Heart right ventricle (tissue), 16 donors: Measurements from ENCODE around the gene SHISA4. TPM values are rescaled to one million over a fixed set of nuclear protein-coding genes. Genes with fewer than 3 reads are reported as not detected.

Source experiments
- ATAC-seq, 8 donors: fragments of 200-7000 bp; cut with Tn5 transposase; one replicate each; pipeline ENCODE4 v1.9.1; 2020; ENCODE audit warnings: mild to moderate bottlenecking in 8 of 8, moderate library complexity in 8 of 8, moderate number of reproducible peaks in 1 of 8
- DNase-seq, 2 donors: peaks; one replicate each; pipeline ENCODE4 v3.0.0-alpha.2; 2020
- H3K27ac ChIP-seq, 10 donors: fragments of 200-600 bp; sonication (generic) in 2 of 10; one replicate each; pipeline versions ENCODE4 v1.5.0 to v1.8.0; 2020 to 2022; ENCODE audit warnings: mild to moderate bottlenecking in 3 of 10
- H3K27me3 ChIP-seq, 7 donors: fragments of 200-600 bp; one replicate each; pipeline ENCODE4 v1.8.0; 2021 to 2022; ENCODE audit warnings: mild to moderate bottlenecking in 2 of 7
- H3K36me3 ChIP-seq, 9 donors: fragments of 200-600 bp; sonication (generic) in 1 of 9; one replicate each; pipeline versions ENCODE4 v1.5.0 to v1.8.0; 2020 to 2022; ENCODE audit warnings: mild to moderate bottlenecking in 2 of 9
- H3K4me1 ChIP-seq, 9 donors: fragments of 200-600 bp; sonication (generic) in 1 of 9; one replicate each; pipeline versions ENCODE4 v1.5.0 to v1.8.0; 2020 to 2022; ENCODE audit warnings: mild to moderate bottlenecking in 4 of 9
- H3K4me3 ChIP-seq, 10 donors: fragments of 200-600 bp; sonication (generic) in 2 of 10; one replicate each; pipeline versions ENCODE4 v1.5.0 to v1.8.0; 2020 to 2022; ENCODE audit warnings: mild to moderate bottlenecking in 7 of 10, moderate library complexity in 2 of 10
- H3K9me3 ChIP-seq, 11 donors: fragments of 200-600 bp in 10 of 11; sonication (generic) in 2 of 11; one replicate each; pipeline versions ENCODE4 v1.5.0 to v1.8.0; 2013 to 2022; ENCODE audit warnings: mild to moderate bottlenecking in 2 of 11, control low read depth in 1 of 11, moderate library complexity in 1 of 11
- CTCF ChIP-seq, 9 donors: fragments of 200-600 bp; sonication (generic) in 2 of 9; IDR thresholded peaks; one replicate each; pipeline versions ENCODE4 v1.5.0 to v1.8.0; 2021 to 2022; ENCODE audit warnings: antibody characterized with exemption in 9 of 9, mild to moderate bottlenecking in 5 of 9, moderate library complexity in 1 of 9
- WGBS, 2 donors: extraction: QIAGEN DNeasy Blood & Tissue Kit; methylation state at CpG; one replicate each; pipeline ENCODE4 v1.1.7; 2013; ENCODE audit warnings: inconsistent platforms in 1 of 2; 5-methylcytosine and 5-hydroxymethylcytosine counted together
- intact Hi-C, 10 donors: fragments of 100-400 bp; cut with DNase I; formaldehyde crosslinking; loops; one replicate each; pipeline versions ENCODE4 v1.11.1 to v1.14.2; 2022
- polyA plus RNA-seq, 2 donors: library from polyadenylated mRNA; stranded (reverse); fragments of 200-250 nt; gene quantifications; one replicate each; pipeline ENCODE4 v1.2.3, GENCODE V29; 2013
- total RNA-seq, 10 donors: library from RNA; stranded (reverse); fragmentation: NEBNext Ultra II Directional in 3 of 10; extraction: Animal tissue kit (Norgen Biotek cat#: 25700) in 3 of 10; gene quantifications; one replicate each; pipeline versions ENCODE4 v1.2.1 to v1.2.4, GENCODE V29; 2021 to 2023
- donor health status: Arrhythmogenic right ventricular cardiomyopathy.
- donor health status: ischemic (EF 13 %, LVEDD 7.1; RV severe dilation, severe dysfunction).
- donor health status: healthy with polysubstance abuse.
- donor health status: DM: no; HTN: yes; CAD: no.
- donor health status: DM: no; HTN: no; CAD: no.
- donor health status: ischemic (EF 25% LVEDD 6.9; RV normal size, moderate dysfunction).
- donor health status: ischemic (EF 25% LVEDD 5.7; RV mildly dilated, moderate dysfunction).
- donor health status: healthy.
- donor health status: DM: yes; HTN: yes; CAD: no.
- donor health status: Ischemic cardiomyopathy.
- donor health status: ischemic (EF 35%, LVEDD 5.7; RV mildly dilated, moderate dysfunction).
- donor health status: nonischemic (EF 11% LVEDD 7.7; RV severe dilation, severe dysfunction).
- donor health status: DM: yes; HTN: yes; CAD: no.
- donor health status: PGD.
- donor health status: ischemic (EF 29% LVEDD 5.4; RV normal size, mild dysfunction).
- donor health status: nonischemic (EF 23%, LVEDD 6.1; RV moderate dilation, normal function).

Gene SHISA4
- total and polyA plus RNA-seq, 12 donors: 72.6 to 214 (median 122) TPM

GRCh38 chr1:201841265-201841912, 47.3 kb upstream of the SHISA4 start:
- no peak for ATAC-seq
- H3K4me3 ChIP-seq: no peak overlapping the region
- H3K4me1 ChIP-seq: peaks cover 0 to 20% (median 12%) of the 10 kb centered on the region in 9 donors
- no peak overlapping the region for H3K27ac ChIP-seq
- H3K36me3 ChIP-seq: peaks cover 0 to 32% (median 0%) of the 10 kb centered on the region in 9 donors
- H3K9me3 ChIP-seq: no peaks in the 10 kb centered on the region
- 82 to 83% methylated on average over 2 of the region's 2 CpGs for WGBS, 2 donors
- intact Hi-C loops: no loop called here
- no peak for TF ChIP-seq CTCF (IDR thresholded peaks at IDR 0.05)
- DNase-seq: no peak
- no peaks in the 10 kb centered on the region for H3K27me3 ChIP-seq

DNA sequence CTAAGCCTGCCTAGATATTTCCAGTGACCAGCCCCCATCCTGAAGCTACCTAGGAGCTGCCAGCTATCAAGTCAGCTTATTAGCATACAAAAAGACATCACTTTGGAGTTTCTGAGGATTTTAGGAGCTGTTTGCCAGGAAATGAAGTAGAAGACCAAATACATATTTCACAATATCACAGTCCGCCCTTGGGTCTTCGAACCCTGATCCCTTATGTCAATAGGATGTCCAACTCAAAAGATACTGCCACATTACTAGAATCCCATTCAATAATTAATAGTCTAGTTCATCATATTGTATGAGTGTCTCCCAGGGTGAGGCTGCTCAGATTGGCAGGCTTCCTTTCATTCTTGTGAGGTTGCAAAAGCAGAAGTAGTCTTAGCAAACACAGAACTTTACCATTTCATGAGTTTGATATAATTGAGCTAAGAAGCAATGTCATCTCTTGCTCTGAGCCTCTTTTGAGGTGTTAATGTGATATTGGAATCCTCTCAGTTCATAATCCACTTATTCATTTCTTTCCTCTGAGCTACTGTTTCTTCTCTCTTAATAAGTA, 46.1 kb upstream of the SHISA4 start:
- no peak for ATAC-seq
- Histone ChIP-seq H3K9me3 (no peaks in the 10 kb centered on the region), H3K4me1 (peaks cover 0 to 29% (median 18%) of the 10 kb centered on the region in 9 donors), H3K27me3 (no peaks in the 10 kb centered on the region), H3K36me3 (peaks cover 0 to 23% (median 0%) of the 10 kb centered on the region in 9 donors), H3K4me3 (no peak overlapping the region), H3K27ac (no peak overlapping the region)
- no peak for TF ChIP-seq CTCF (IDR thresholded peaks at IDR 0.05)
- WGBS, 2 donors: 93 to 95% methylated on average over 2 of the region's 2 CpGs
- no peak for DNase-seq
- intact Hi-C loops: no loop called here

GRCh38 chr1:201845331-201846083, 43.2 kb upstream of the SHISA4 start:
- WGBS, 2 donors: 57 to 58% methylated on average over 2 of the region's 2 CpGs
- H3K9me3 ChIP-seq: no peaks in the 10 kb centered on the region
- DNase-seq (no peak), ATAC-seq (no peak)
- no peaks in the 10 kb centered on the region for H3K27me3 ChIP-seq
- TF ChIP-seq CTCF (IDR thresholded peaks at IDR 0.05): no peak
- intact Hi-C loops: no loop called here
- H3K36me3 ChIP-seq: peaks cover 0 to 40% (median 6%) of the 10 kb centered on the region in 9 donors
- H3K4me1 ChIP-seq: peaks cover 10 to 52% (median 23%) of the 10 kb centered on the region in 9 donors
- no peak overlapping the region for H3K27ac ChIP-seq
- no peak overlapping the region for H3K4me3 ChIP-seq

GRCh38 chr1:201847150-201847549, 41.5 kb upstream of the SHISA4 start:
- ATAC-seq (no peak), DNase-seq (no peak)
- Histone ChIP-seq H3K27ac (no peak overlapping the region), H3K9me3 (no peaks in the 10 kb centered on the region), H3K4me1 (peaks cover 15 to 61% (median 27%) of the 10 kb centered on the region in 9 donors), H3K4me3 (no peak overlapping the region), H3K27me3 (no peaks in the 10 kb centered on the region), H3K36me3 (peaks cover 0 to 53% (median 9%) of the 10 kb centered on the region in 9 donors)
- TF ChIP-seq CTCF (IDR thresholded peaks at IDR 0.05): no peak
- 45 to 58% methylated on average over 1 of the region's 1 CpG for WGBS, 2 donors
- intact Hi-C loops: no loop called here
